ENCODE measurements around the gene RDX. TPM values are rescaled to one million over a fixed set of nuclear protein-coding genes. Genes with fewer than 3 reads are reported as not detected.
A peak's percentile ranks its signal among the peaks of the same experiment; 100 is the strongest.
"Not testable (repeated sequence)": the region's sequence is repeated elsewhere in the genome, so short reads cannot be mapped to it uniquely, and the experiment has no call there.

The RDX gene
- total RNA-seq, 1 experiment from 2014 or later = 132 TPM

DNA sequence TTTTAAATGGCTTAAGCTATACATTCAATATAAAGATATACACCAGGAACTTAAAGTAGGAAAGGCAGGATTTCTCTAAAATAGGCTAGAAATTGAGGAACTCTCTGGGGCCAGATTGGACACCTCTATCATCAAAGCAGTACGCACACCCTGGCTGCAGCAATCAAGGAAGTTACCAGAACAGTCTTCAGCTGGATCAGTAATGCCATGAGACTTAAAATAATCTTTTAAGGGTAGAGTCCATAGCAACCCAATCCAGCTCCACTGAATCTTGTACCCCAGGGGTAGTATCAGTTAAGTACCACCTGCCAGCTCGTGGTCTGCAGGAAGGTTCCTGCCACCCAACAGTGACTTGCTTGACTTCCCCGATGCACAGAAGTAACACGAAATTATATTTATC lies 3.0 kb downstream of the RDX start:
- no peak overlapping the region for H3K27ac Mint-ChIP-seq (ENCODE audit: low read depth, unreplicated experiment)
- no peak for DNase-seq (ENCODE audit: unreplicated experiment)
- peak overlapping the region; percentile 81 for H3K4me3 Mint-ChIP-seq (ENCODE audit: unreplicated experiment)
- peaks cover 27% of the 10 kb centered on the region for H3K4me1 Mint-ChIP-seq (ENCODE audit: insufficient read depth, unreplicated experiment)
- no peaks in the 10 kb centered on the region for H3K9me3 Mint-ChIP-seq (ENCODE audit: unreplicated experiment)
- POLR2A ChIA-PET = interaction anchor here (0.6 to 2.8 kb wide), 8 partner anchors 12 to 624 kb away, joined by 3 to 11 read pairs (median 4); no protein-coding TSS in a partner anchor
- no TSS peak for BruUV-seq (replicated peaks)
- no peaks in the 10 kb centered on the region for H3K27me3 Mint-ChIP-seq (ENCODE audit: insufficient read depth, unreplicated experiment)
- intact Hi-C loops (cut with micrococcal nuclease) = no loop called here
- TF ChIP-seq, protein P1, sequence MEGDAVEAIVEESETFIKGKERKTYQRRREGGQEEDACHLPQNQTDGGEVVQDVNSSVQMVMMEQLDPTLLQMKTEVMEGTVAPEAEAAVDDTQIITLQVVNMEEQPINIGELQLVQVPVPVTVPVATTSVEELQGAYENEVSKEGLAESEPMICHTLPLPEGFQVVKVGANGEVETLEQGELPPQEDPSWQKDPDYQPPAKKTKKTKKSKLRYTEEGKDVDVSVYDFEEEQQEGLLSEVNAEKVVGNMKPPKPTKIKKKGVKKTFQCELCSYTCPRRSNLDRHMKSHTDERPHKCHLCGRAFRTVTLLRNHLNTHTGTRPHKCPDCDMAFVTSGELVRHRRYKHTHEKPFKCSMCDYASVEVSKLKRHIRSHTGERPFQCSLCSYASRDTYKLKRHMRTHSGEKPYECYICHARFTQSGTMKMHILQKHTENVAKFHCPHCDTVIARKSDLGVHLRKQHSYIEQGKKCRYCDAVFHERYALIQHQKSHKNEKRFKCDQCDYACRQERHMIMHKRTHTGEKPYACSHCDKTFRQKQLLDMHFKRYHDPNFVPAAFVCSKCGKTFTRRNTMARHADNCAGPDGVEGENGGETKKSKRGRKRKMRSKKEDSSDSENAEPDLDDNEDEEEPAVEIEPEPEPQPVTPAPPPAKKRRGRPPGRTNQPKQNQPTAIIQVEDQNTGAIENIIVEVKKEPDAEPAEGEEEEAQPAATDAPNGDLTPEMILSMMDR (IDR thresholded peaks at IDR 0.05; ENCODE audit: unreplicated experiment) = no peak
- CTCF ChIA-PET = interaction anchor here (0.5 to 1.5 kb wide), 6 partner anchors 9 to 440 kb away, joined by 3 read pairs; no protein-coding TSS in a partner anchor
- H3K36me3 Mint-ChIP-seq (ENCODE audit: insufficient read depth, unreplicated experiment) = peaks cover 5% of the 10 kb centered on the region

DNA sequence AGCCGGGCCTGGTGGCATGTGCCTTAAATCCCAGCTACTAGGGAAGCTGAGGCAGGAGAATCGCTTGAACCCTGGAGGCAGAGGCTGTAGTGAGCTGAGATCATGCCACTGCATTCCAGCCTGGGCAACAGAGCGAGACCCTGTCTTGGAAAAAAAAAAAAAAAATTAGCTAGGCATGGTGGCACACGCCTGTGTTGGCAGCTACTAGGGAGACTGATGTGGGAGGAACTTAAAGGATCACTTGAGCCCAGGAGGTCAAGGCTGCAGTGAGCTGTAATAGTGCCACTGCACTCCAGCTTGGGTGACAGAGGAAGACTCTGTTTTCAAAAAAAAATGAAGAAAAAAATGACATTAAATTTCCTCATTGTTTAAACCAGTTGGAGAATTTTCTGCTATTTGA lies 4.3 kb downstream of the RDX start:
- H3K27me3 Mint-ChIP-seq (ENCODE audit: insufficient read depth, unreplicated experiment); H3K27ac Mint-ChIP-seq (ENCODE audit: low read depth, unreplicated experiment); CTCF ChIA-PET; intact Hi-C loops (cut with micrococcal nuclease); H3K36me3 Mint-ChIP-seq (ENCODE audit: insufficient read depth, unreplicated experiment); H3K9me3 Mint-ChIP-seq (ENCODE audit: unreplicated experiment); DNase-seq (ENCODE audit: unreplicated experiment); H3K4me3 Mint-ChIP-seq (ENCODE audit: unreplicated experiment); BruUV-seq (replicated peaks): not testable (repeated sequence)
- peaks cover 24% of the 10 kb centered on the region for H3K4me1 Mint-ChIP-seq (ENCODE audit: insufficient read depth, unreplicated experiment)
- POLR2A ChIA-PET = interaction anchor here (0.7 to 0.9 kb wide), 2 partner anchors 8 to 21 kb away, joined by 4 read pairs; no protein-coding TSS in a partner anchor

DNA sequence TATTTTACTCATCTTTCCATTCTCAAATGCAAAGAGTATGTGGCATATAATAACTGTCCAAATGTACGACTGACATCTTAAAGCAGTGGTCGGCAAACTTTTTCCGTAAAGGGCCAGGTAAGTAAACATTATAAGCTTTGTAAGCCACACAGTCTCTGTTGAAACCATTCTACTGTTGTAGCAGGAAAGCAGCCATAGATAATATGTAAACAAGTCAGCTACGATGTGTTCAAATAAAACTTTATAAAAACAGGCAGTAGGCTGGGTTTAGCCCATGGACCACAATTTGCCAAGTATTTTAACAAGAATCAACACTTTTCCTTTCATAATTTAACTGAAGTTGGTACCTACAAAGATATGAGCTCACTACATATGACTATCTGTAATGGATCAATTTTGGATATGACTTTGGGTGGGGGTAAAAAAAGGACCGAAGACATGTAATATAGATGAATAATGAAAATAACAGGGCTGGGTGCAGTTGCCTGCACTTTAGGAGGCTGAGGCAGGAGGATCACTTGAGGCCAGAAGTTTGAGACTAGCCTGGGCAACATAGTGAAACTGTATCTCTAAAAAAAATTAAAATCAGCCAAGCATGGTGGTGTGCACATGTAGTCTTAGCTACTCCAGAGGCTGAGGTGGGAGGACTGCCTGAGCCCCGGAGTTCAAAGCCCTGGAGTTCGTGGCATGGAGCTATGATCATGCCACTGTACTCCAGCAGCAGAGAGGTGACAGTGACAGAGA lies 5.7 kb downstream of the RDX start:
- Mint-ChIP-seq H3K4me3 (ENCODE audit: unreplicated experiment) (no peak overlapping the region), H3K9me3 (ENCODE audit: unreplicated experiment) (no peaks in the 10 kb centered on the region), H3K27ac (ENCODE audit: low read depth, unreplicated experiment) (peak overlapping the region; percentile 53), H3K4me1 (ENCODE audit: insufficient read depth, unreplicated experiment) (peaks cover 32% of the 10 kb centered on the region), H3K36me3 (ENCODE audit: insufficient read depth, unreplicated experiment) (no peaks in the 10 kb centered on the region), H3K27me3 (ENCODE audit: insufficient read depth, unreplicated experiment) (no peaks in the 10 kb centered on the region)
- ChIA-PET POLR2A (interaction anchor here (1.9 kb wide), 1 partner anchor 11 kb away, joined by 5 read pairs; no protein-coding TSS in a partner anchor), CTCF (interaction anchor here (0.7 to 2.7 kb wide), 5 partner anchors 24 to 344 kb away, joined by 3 to 8 read pairs (median 3); partner anchors contain the start of gene FDX1)
- intact Hi-C loops (cut with micrococcal nuclease) = no loop called here
- no TSS peak for BruUV-seq (replicated peaks)
- TF ChIP-seq, protein P1 (IDR thresholded peaks at IDR 0.05; ENCODE audit: unreplicated experiment) = no peak
- DNase-seq (ENCODE audit: unreplicated experiment) = no peak

DNA sequence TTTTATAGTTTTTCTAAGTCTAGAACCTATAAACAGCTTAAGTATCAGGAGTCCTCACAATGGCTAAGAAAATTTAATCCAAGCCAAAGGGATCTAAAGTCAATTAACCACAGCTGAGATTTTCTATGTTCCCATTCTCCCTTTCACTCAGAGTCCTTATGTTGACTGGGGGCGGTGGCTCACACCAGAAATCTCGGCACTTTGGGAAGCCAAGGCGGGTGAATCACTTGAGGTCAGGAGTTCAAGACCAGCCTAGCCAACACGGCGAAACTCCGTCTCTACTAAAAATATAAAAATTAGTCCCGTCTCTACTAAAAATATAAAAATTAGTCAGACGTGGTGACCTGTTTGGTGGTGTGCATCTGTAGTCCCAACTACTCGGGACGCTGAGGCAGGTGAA lies 6.9 kb downstream of the RDX start:
- Mint-ChIP-seq H3K4me1 (ENCODE audit: insufficient read depth, unreplicated experiment) (peaks cover 28% of the 10 kb centered on the region), H3K27me3 (ENCODE audit: insufficient read depth, unreplicated experiment) (no peaks in the 10 kb centered on the region), H3K4me3 (ENCODE audit: unreplicated experiment) (no peak overlapping the region), H3K9me3 (ENCODE audit: unreplicated experiment) (no peaks in the 10 kb centered on the region), H3K27ac (ENCODE audit: low read depth, unreplicated experiment) (no peak overlapping the region), H3K36me3 (ENCODE audit: insufficient read depth, unreplicated experiment) (no peaks in the 10 kb centered on the region)
- intact Hi-C loops (cut with micrococcal nuclease) = loop anchor here (10.0 kb wide), 1 partner anchor 1955 kb away; no protein-coding TSS in a partner anchor
- CTCF ChIA-PET = interaction anchor here (0.9 to 2.7 kb wide), 4 partner anchors 15 to 88 kb away, joined by 3 to 11 read pairs (median 6); no protein-coding TSS in a partner anchor
- TF ChIP-seq, protein P1 (IDR thresholded peaks at IDR 0.05; ENCODE audit: unreplicated experiment) = no peak
- POLR2A ChIA-PET = interaction anchor here (0.6 to 1.9 kb wide), 2 partner anchors 9 to 17 kb away, joined by 3 to 5 read pairs; no protein-coding TSS in a partner anchor
- no peak for DNase-seq (ENCODE audit: unreplicated experiment)
- BruUV-seq (replicated peaks) = no TSS peak
